Liver (tissue), 3 donors: ENCODE results near the gene HRH1.

Experiments
- ATF3 ChIP-seq: IDR thresholded peaks from 2 replicates; pipeline ENCODE4 v1.6.1; 2016; ENCODE audit warnings: antibody characterized with exemption
- CTCF ChIP-seq: fragments of 150-350 bp; IDR thresholded peaks from 2 replicates; pipeline ENCODE4 v1.5.1; 2017; ENCODE audit warnings: improper control_type of control experiment, low read depth, low read length; ENCODE audit not compliant: missing input control
- NR2F2 ChIP-seq: IDR thresholded peaks from 2 replicates; pipeline ENCODE4 v1.6.1; 2016; ENCODE audit warnings: antibody characterized with exemption
- donor health status: healthy.
- donor health status: healthy.

GRCh38 chr3:11238880-11239279, 84.6 kb downstream of the HRH1 start:
- TF ChIP-seq CTCF (no peak), NR2F2 (no peak), ATF3 (no peak)
